Neural cell (in vitro differentiated cells): ENCODE results near the gene TADA3.

Experiments
- CTCF ChIP-seq: fragments of 450-650 bp; IDR thresholded peaks from 2 replicates; pipeline ENCODE4 v1.5.1; 2014; ENCODE audit warnings: antibody characterized with exemption, mild to moderate bottlenecking, moderate library complexity; ENCODE audit not compliant: poor library complexity, severe bottlenecking
- EP300 ChIP-seq: fragments of 450-650 bp; conservative IDR thresholded peaks from 2 replicates; pipeline ENCODE4 v1.6.1; 2014; ENCODE audit warnings: antibody characterized with exemption, mild to moderate bottlenecking, moderate library complexity; ENCODE audit not compliant: poor library complexity, severe bottlenecking
- EZH2 ChIP-seq: fragments of 200-600, 300-800 bp; shearing (Covaris generic), sonication (generic); IDR thresholded peaks from 2 replicates; pipeline ENCODE4 v1.6.1; 2014; ENCODE audit warnings: antibody characterized with exemption, low read length, borderline replicate concordance, mild to moderate bottlenecking; ENCODE audit not compliant: insufficient read depth, poor library complexity, severe bottlenecking
- POLR2AphosphoS5 ChIP-seq: IDR thresholded peaks from 2 replicates; pipeline ENCODE4 v1.6.1; 2012
- RAD21 ChIP-seq: fragments of 450-650 bp; conservative IDR thresholded peaks from 2 replicates; pipeline ENCODE4 v1.6.1; 2014; ENCODE audit warnings: antibody characterized with exemption, mild to moderate bottlenecking, moderate library complexity
- REST ChIP-seq: IDR thresholded peaks from 2 replicates; pipeline ENCODE4 v1.6.1; 2012; ENCODE audit warnings: borderline replicate concordance

GRCh38 chr3:9761919-9762318 lies 30.4 kb downstream of the TADA3 start:
- no peak for TF ChIP-seq CTCF
- TF ChIP-seq POLR2AphosphoS5: no peak
- no peak for TF ChIP-seq EP300
- no peak for TF ChIP-seq REST
- TF ChIP-seq EZH2: no peak
- TF ChIP-seq RAD21: no peak
